ENCODE data around the gene TTLL9. TPM values are rescaled to one million over a fixed set of nuclear protein-coding genes. Genes with fewer than 3 reads are reported as not detected.
A peak's percentile ranks its signal among the peaks of the same experiment; 100 is the strongest.

TTLL9 gene
- total and polyA plus RNA-seq, 2 of the 13 experiments (the other 11 are each of a cell fraction or from before 2014, with no cell fraction given) = not detected

DNA sequence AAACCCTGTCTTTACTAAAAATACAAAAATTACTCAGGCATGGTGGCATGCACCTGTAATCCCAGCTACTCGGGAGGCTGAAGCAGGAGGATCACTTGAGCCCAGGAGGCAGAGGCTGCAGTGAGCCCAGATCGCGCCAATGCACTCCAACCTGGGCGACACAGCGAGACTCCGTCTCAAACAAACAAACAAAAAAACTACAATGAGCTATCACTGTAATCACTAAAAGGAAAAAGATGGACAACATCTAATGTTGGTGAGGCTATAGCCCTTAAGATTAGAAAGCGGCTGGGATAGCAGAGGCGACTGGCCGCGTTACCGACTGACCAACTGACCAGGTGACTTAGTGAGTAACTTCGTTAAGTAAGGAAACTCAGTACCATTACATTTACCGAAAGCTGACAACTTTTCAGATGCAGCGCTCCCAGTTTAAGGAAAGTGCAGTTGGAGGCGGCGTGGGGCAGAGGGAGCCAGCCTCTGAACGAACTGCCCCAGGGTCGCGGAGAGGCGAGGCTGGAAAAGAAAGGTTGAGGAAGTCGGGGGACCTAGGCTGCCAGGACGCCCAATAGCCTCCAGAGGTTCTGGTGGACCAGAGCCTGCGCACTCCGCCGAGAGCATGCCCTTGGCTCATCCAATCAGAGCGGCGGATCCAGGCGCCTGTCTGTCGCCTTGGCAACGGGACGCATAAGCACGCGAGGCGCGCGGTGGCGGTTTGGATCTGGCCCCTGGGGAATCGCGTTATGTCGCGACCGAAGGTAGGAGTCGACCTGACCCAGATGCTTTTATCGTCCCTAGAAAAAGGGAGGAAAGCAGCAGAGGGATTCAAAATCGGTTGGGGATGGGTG lies 8.9 kb downstream of the TTLL9 start (continued):
- TF ChIP-seq ZFP36 (IDR thresholded peaks at IDR 0.05; ENCODE audit: borderline replicate concordance, low read depth, low read length, partially characterized antibody) = peak; percentile 1
- TF ChIP-seq, protein P1, sequence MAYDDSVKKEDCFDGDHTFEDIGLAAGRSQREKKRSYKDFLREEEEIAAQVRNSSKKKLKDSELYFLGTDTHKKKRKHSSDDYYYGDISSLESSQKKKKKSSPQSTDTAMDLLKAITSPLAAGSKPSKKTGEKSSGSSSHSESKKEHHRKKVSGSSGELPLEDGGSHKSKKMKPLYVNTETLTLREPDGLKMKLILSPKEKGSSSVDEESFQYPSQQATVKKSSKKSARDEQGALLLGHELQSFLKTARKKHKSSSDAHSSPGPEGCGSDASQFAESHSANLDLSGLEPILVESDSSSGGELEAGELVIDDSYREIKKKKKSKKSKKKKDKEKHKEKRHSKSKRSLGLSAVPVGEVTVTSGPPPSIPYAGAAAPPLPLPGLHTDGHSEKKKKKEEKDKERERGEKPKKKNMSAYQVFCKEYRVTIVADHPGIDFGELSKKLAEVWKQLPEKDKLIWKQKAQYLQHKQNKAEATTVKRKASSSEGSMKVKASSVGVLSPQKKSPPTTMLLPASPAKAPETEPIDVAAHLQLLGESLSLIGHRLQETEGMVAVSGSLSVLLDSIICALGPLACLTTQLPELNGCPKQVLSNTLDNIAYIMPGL (CRISPR knock-in tag; IDR thresholded peaks at IDR 0.05; ENCODE audit: borderline replicate concordance in 1 of 2, low read depth in 1 of 2) = peak; percentile 68 to 72; a peak in 3 of 4 replicates
- peak; percentile 65 for TF ChIP-seq CAMTA2 (CRISPR knock-in tag; IDR thresholded peaks at IDR 0.05; ENCODE audit: borderline replicate concordance)
- TF ChIP-seq TBL1XR1 (IDR thresholded peaks at IDR 0.05; ENCODE audit: borderline replicate concordance, low read length, partially characterized antibody) = no peak
- TF ChIP-seq AHR (CRISPR knock-in tag; IDR thresholded peaks at IDR 0.05) = peak; percentile 92
- TF ChIP-seq, protein P2, sequence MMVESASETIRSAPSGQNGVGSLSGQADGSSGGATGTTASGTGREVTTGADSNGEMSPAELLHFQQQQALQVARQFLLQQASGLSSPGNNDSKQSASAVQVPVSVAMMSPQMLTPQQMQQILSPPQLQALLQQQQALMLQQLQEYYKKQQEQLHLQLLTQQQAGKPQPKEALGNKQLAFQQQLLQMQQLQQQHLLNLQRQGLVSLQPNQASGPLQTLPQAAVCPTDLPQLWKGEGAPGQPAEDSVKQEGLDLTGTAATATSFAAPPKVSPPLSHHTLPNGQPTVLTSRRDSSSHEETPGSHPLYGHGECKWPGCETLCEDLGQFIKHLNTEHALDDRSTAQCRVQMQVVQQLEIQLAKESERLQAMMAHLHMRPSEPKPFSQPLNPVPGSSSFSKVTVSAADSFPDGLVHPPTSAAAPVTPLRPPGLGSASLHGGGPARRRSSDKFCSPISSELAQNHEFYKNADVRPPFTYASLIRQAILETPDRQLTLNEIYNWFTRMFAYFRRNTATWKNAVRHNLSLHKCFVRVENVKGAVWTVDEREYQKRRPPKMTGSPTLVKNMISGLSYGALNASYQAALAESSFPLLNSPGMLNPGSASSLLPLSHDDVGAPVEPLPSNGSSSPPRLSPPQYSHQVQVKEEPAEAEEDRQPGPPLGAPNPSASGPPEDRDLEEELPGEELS (CRISPR knock-in tag; IDR thresholded peaks at IDR 0.05) = peak; percentile 23; the same call in 1 of the 2 replicates
- TF ChIP-seq JUND (CRISPR knock-in tag; IDR thresholded peaks at IDR 0.05) = 0 out of 2 replicates have a peak, but pooled peaks have one; percentile 16
- no peak; the same call in 1 of the 2 replicates for TF ChIP-seq SUZ12 (IDR thresholded peaks at IDR 0.05; ENCODE audit: low read depth, low read length)
- 0 out of 2 replicates have a peak, but pooled peaks have one; percentile 32 for TF ChIP-seq ZNF547 (CRISPR knock-in tag; IDR thresholded peaks at IDR 0.05)
- TF ChIP-seq KDM5B (CRISPR knock-in tag; IDR thresholded peaks at IDR 0.05; ENCODE audit: borderline replicate concordance) = peak; percentile 85
- TF ChIP-seq NFE2L2 (IDR thresholded peaks at IDR 0.05; ENCODE audit: low read length) = no peak
- no peak for TF ChIP-seq CEBPB (IDR thresholded peaks at IDR 0.05; ENCODE audit: borderline replicate concordance, low read depth, low read length)
- no peak for TF ChIP-seq KDM1A (CRISPR knock-in tag; IDR thresholded peaks at IDR 0.05)
- peak; percentile 83 for TF ChIP-seq SKI (IDR thresholded peaks at IDR 0.05; ENCODE audit: partially characterized antibody)
- TF ChIP-seq GLI4 (CRISPR knock-in tag; IDR thresholded peaks at IDR 0.05; ENCODE audit: borderline replicate concordance) = 0 out of 2 replicates have a peak, but pooled peaks have one; percentile 18
- TF ChIP-seq, protein P3, sequence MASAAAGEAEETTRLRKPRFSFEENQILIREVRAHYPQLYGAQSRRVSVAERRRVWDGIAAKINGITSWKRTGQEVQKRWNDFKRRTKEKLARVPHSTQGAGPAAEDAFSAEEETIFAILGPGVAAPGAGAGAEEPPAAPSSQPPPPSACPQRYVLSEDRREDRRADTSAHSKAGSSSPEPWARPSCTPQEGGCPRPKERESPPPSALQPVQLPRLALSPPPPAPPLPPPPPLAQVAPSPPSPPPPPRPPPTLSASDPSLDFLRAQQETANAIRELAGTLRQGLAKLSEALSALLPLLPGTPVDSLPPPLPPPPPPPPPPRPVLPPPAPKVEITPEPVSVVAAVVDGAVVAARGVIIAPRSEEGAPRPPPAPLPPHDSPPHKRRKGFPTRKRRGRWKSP (CRISPR knock-in tag; IDR thresholded peaks at IDR 0.05) = no peak
- no peak for TF ChIP-seq ZNF354B (CRISPR knock-in tag; IDR thresholded peaks at IDR 0.05)
- no peak for TF ChIP-seq GTF3A (CRISPR knock-in tag; conservative IDR thresholded peaks at IDR 0.05)
- TF ChIP-seq ZC3H13 (CRISPR knock-in tag; IDR thresholded peaks at IDR 0.05) = peak; percentile 35; the same call in 1 of the 2 replicates
- TF ChIP-seq PHB2 (IDR thresholded peaks at IDR 0.05; ENCODE audit: partially characterized antibody) = no peak
- TF ChIP-seq ELF4 (CRISPR knock-in tag; IDR thresholded peaks at IDR 0.05; ENCODE audit: borderline replicate concordance) = no peak
- TF ChIP-seq, protein P4, sequence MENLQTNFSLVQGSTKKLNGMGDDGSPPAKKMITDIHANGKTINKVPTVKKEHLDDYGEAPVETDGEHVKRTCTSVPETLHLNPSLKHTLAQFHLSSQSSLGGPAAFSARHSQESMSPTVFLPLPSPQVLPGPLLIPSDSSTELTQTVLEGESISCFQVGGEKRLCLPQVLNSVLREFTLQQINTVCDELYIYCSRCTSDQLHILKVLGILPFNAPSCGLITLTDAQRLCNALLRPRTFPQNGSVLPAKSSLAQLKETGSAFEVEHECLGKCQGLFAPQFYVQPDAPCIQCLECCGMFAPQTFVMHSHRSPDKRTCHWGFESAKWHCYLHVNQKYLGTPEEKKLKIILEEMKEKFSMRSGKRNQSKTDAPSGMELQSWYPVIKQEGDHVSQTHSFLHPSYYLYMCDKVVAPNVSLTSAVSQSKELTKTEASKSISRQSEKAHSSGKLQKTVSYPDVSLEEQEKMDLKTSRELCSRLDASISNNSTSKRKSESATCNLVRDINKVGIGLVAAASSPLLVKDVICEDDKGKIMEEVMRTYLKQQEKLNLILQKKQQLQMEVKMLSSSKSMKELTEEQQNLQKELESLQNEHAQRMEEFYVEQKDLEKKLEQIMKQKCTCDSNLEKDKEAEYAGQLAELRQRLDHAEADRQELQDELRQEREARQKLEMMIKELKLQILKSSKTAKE (CRISPR knock-in tag; IDR thresholded peaks at IDR 0.05; ENCODE audit: borderline replicate concordance) = peak; percentile 70; the same call in 1 of the 2 replicates

Data from HepG2 (cell line).